Fibroblast of villous mesenchyme (primary cell): ENCODE results near the gene LIF. TPM values are rescaled to one million over a fixed set of nuclear protein-coding genes. Genes with fewer than 3 reads are reported as not detected.

ENCODE experiments used
- DNase-seq: peaks from one replicate; pipeline ENCODE4 v3.0.0-alpha.2; 2010; ENCODE audit warnings: low read depth
- H3K4me3 ChIP-seq: 2 replicates; pipeline ENCODE4 v1.5.1; 2011; ENCODE audit warnings: low read depth, mild to moderate bottlenecking, low read length
- total RNA-seq: library from RNA; depleted of rRNA; stranded (reverse); fragments of >200 nt; gene quantifications from 2 replicates; pipeline ENCODE4 v1.2.3, GENCODE V29; 2012
- TF ChIP-seq, protein P1 (sequence below): IDR thresholded peaks from 2 replicates; pipeline ENCODE4 v1.5.1; 2012; ENCODE audit warnings: low read depth, mild to moderate bottlenecking, low read length; ENCODE audit not compliant: insufficient read depth

LIF gene
- total RNA-seq, 1 donor, result 7.8 TPM

DNA sequence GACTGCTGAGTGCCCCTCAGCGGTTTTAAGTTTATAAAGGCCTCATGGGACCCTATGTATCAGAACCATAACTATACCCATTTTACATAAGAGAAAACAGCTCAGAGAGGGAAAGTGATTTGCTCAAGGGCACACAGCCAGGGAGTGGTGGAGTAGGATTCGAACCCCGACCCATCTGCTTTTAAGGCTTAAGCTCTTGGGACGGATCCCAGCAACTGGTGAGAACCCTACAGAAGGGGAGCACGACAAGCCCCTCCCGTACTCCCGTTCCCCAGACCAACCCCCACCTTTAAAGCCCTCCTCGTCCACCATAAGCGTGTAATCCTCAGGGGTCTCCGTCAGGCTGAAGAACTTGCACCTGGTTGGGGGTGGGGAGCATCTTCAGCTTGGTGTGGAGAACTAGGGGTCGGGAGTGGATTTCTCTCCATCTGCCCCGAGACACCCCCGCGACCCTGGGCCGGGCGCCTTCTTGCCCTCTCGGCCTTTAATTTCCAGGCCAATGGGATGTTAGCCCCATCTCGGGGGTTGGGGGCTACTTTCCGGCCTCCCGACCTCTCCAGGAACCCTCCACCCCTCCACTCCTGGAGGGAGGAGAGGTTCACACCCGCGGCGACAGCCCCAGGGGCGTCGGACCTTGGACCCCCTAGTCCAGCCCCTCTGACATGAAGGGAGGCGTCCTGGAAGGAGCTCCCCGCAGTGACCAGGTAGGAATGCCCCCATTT, 42.0 kb upstream of the LIF start:
- H3K4me3 ChIP-seq, result peak overlapping the region; percentile 78
- TF ChIP-seq, protein P1, sequence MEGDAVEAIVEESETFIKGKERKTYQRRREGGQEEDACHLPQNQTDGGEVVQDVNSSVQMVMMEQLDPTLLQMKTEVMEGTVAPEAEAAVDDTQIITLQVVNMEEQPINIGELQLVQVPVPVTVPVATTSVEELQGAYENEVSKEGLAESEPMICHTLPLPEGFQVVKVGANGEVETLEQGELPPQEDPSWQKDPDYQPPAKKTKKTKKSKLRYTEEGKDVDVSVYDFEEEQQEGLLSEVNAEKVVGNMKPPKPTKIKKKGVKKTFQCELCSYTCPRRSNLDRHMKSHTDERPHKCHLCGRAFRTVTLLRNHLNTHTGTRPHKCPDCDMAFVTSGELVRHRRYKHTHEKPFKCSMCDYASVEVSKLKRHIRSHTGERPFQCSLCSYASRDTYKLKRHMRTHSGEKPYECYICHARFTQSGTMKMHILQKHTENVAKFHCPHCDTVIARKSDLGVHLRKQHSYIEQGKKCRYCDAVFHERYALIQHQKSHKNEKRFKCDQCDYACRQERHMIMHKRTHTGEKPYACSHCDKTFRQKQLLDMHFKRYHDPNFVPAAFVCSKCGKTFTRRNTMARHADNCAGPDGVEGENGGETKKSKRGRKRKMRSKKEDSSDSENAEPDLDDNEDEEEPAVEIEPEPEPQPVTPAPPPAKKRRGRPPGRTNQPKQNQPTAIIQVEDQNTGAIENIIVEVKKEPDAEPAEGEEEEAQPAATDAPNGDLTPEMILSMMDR, result no peak
- DNase-seq, result no peak

DNA sequence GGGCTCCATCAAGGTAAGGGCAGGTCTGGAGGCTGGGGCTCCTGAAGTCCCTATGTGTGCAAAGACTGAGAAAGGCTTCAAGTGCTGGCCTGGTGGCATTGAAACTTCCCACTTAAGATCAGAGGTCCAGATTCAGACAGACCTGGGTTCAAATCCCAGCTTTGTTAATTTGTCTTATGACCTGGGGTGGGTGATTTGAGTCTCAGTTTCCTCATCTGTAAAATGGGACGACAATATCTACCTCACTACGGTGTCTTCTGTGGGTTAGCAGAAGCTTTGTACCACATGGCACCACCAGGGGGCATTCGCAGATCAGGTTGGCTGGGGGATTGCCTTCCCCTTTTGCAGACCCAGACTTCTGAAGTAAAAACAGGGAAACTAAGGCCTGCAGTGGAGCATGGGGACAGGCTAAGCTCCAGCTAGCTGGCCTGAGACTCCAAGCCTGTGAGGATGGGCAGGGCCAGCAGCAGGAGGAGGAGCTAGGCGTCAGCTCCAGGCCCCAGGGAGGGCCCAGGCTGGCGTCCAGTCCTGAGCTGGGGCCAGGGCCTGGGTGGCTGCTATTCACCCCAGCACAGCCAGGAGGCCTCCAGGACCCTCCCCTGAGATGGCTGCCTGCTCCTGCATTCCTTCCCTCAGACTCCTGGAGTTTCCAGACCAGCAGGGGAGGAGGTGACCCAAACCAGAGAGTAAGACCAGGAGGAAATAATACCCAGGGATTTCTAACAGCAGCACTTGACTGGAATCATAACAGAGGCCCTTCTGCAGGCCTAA, 41.3 kb upstream of the LIF start:
- TF ChIP-seq, protein P1, result peak; percentile 76
- DNase-seq, result peak; percentile 94
- H3K4me3 ChIP-seq, result peak overlapping the region; percentile 78

DNA sequence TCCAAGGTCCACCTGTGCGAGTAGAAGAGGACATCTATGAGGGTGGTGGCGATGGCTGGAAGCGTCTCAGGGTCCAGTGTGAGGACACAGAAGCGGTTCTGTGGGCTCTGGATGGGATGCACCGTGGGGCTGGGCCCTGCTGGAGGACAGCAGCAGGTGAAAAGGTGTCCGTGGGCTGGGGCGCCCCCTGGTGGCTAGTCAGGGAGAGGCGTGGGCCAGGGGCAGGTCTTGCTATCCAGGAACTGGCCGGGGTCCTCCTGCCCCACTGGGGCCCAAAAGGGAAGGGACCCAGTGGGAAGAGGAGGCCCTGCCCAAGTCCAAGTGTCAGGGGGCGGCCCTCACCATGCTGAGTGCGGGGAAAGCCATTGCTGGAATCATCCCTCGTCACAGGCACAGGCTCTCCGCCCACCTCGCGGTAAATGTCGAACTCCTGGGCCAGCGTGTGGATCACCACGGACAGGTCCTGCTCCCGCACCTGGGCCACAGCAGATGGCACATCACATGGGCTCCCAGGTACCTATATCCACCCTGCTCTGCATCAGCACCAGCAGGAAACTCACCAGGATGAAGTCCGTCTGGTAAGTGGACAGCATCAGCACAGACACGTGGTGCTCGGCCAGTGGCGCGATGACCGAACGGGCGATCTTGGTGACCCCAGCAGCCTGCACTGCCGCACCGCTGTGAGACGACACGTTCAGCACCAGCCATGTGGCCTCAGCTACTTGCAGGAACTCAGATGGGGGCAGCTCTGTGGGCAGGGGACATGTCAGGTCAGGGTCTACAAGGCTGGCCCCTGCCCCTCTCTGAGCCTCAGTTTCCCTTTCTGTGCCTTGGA, 40.5 kb upstream of the LIF start:
- TF ChIP-seq, protein P1, result peak; percentile 84
- no peak overlapping the region for H3K4me3 ChIP-seq
- DNase-seq, result no peak

DNA sequence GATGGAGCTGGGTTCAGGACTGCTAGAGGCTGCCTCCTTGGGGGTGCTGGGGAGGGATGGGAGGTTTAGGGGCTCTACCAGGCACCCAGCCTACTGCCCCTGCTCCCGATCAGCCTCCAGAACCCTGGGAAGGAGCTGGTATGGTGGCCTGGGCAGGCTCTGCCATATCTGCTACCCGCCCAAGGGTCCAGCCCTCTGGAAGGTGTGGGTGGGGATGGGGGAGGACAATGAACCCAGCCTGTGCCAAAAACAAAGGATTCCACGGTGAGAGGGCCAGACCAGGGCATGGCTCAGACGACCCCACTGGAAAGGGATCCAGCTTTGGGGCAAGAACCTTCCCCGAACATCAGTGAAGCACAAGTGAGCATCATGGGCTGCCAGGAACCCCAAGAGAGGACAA, 39.8 kb upstream of the LIF start:
- no peak overlapping the region for H3K4me3 ChIP-seq
- TF ChIP-seq, protein P1, result no peak
- DNase-seq, result no peak

DNA sequence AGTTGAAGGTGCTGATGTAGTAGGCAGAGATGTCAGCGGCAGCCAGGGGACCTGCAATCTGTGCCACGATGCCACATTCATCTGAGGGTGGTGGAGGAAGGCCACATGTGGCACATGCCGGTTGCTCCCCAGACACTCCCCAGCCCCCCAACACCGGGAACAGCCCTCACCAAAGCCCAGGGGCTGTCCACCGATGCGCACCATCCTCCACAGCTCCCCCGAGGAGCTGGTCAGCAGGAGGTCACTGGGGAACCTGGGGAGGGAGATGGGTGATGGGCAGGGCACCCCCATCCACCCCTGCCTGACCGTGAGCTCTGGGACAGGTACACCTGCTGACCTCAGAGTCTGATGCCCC, 39.3 kb upstream of the LIF start:
- TF ChIP-seq, protein P1, result no peak
- no peak for DNase-seq

DNA sequence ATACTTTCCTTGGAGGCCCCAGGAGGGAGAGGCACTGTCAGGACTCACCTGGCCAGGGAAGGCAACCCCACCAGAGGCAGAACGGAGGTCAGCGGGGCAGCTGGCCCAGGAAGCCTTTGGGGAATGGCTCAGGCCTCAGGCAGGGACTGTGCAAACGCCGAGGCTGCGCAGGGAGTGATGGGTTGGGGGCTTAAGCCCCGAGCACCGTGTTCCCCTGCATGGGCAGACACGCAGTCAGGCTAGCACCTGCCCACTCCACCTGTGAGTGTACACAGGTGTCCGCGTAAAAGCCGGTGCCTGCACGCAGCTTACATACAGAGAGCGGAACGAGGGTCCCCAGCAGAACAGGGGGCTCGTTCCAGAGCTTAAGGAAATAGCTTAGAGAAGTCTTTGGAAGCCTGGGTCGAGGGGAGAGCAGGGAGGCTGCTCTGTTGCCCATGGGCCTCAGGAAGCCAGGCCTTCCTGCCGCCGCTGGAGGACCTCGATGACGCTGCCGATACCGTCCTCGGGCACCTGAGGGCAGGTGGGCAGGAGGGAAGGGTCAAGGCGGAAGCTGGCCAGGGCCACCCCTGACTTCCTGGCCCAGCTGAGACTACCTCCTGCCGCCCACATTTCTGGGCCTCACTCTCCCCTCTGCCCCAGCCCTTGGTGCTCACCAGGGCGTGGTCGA, 38.8 kb upstream of the LIF start:
- TF ChIP-seq, protein P1, result no peak
- no peak overlapping the region for H3K4me3 ChIP-seq
- no peak for DNase-seq

More for the DNA sequence above, 39.3 kb upstream of the LIF start:
- no peak overlapping the region for H3K4me3 ChIP-seq
